Parathyroid adenoma (tissue), 2 donors: ENCODE measurements around the gene ARSJ.

ENCODE experiments used
- H2AFZ ChIP-seq: fragments of 300-600 bp; sonication (generic); one replicate; pipeline ENCODE4 v1.7.0; 2017; ENCODE audit warnings: antibody characterized with exemption, mild to moderate bottlenecking
- H3K27ac ChIP-seq: fragments of 300-600 bp; sonication (generic); one replicate; pipeline ENCODE4 v1.7.0; 2017
- H3K27me3 ChIP-seq: fragments of 300-600 bp; sonication (generic); one replicate; pipeline ENCODE4 v1.7.0; 2017; ENCODE audit warnings: low read length; ENCODE audit not compliant: control insufficient read depth, insufficient read depth
- H3K36me3 ChIP-seq: fragments of 300-600 bp; sonication (generic); one replicate; pipeline ENCODE4 v1.7.0; 2017; ENCODE audit warnings: low read length; ENCODE audit not compliant: control insufficient read depth, insufficient read depth
- H3K4me1 ChIP-seq: fragments of 300-600 bp; sonication (generic); one replicate; pipeline ENCODE4 v1.7.0; 2017; ENCODE audit warnings: control low read depth
- H3K4me2 ChIP-seq: fragments of 300-600 bp; sonication (generic); one replicate; pipeline ENCODE4 v1.7.0; 2017; ENCODE audit warnings: low read length
- H3K4me3 ChIP-seq: fragments of 300-600 bp; sonication (generic); one replicate; pipeline ENCODE4 v1.7.0; 2017; ENCODE audit warnings: low read depth, low read length
- H3K79me2 ChIP-seq: fragments of 300-600 bp; sonication (generic); one replicate; pipeline ENCODE4 v1.7.0; 2017; ENCODE audit warnings: control low read depth
- H3K9ac ChIP-seq: fragments of 300-600 bp; sonication (generic); one replicate; pipeline ENCODE4 v1.7.0; 2017; ENCODE audit warnings: mild to moderate bottlenecking
- H3K9me3 ChIP-seq: fragments of 300-600 bp; sonication (generic); one replicate; pipeline ENCODE4 v1.7.0; 2017; ENCODE audit warnings: low read length; ENCODE audit not compliant: control insufficient read depth
- TF ChIP-seq, protein P1 (sequence below): fragments of 300-600 bp; sonication (generic); IDR thresholded peaks from one replicate; pipeline ENCODE4 v1.7.0; 2017; ENCODE audit warnings: antibody characterized with exemption, mild to moderate bottlenecking
- donor health status: primary hyperparathyroidism.

The ARSJ gene

DNA sequence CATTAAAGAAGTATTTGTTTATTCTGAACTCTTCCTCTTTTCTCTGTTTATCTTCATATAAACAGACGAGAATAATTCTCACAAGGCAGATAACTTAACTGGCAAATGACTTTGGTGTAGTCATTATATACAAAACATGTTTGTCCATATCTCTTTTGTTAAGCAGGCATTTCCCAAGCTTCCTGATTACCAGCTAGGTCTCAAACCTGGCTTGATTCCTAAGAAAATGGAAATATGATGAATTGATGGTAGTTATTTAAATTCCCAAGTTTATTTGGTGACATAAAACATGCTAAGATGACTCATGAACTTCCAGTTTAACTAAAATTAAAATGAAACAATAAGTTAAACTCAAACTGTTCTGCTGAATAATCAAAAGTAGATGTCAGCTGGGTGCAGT is 96.8 kb downstream of the ARSJ start:
- TF ChIP-seq, protein P1, sequence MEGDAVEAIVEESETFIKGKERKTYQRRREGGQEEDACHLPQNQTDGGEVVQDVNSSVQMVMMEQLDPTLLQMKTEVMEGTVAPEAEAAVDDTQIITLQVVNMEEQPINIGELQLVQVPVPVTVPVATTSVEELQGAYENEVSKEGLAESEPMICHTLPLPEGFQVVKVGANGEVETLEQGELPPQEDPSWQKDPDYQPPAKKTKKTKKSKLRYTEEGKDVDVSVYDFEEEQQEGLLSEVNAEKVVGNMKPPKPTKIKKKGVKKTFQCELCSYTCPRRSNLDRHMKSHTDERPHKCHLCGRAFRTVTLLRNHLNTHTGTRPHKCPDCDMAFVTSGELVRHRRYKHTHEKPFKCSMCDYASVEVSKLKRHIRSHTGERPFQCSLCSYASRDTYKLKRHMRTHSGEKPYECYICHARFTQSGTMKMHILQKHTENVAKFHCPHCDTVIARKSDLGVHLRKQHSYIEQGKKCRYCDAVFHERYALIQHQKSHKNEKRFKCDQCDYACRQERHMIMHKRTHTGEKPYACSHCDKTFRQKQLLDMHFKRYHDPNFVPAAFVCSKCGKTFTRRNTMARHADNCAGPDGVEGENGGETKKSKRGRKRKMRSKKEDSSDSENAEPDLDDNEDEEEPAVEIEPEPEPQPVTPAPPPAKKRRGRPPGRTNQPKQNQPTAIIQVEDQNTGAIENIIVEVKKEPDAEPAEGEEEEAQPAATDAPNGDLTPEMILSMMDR, result no peak
- H3K4me1 ChIP-seq, result no peaks in the 10 kb centered on the region
- no peak overlapping the region for H2AFZ ChIP-seq
- no peaks in the 10 kb centered on the region for H3K36me3 ChIP-seq
- H3K27me3 ChIP-seq, result no peaks in the 10 kb centered on the region
- H3K9ac ChIP-seq, result no peak overlapping the region
- no peaks in the 10 kb centered on the region for H3K9me3 ChIP-seq
- H3K4me2 ChIP-seq, result no peak overlapping the region
- H3K27ac ChIP-seq, result no peak overlapping the region
- H3K79me2 ChIP-seq, result no peaks in the 10 kb centered on the region
- H3K4me3 ChIP-seq, result no peak overlapping the region

DNA sequence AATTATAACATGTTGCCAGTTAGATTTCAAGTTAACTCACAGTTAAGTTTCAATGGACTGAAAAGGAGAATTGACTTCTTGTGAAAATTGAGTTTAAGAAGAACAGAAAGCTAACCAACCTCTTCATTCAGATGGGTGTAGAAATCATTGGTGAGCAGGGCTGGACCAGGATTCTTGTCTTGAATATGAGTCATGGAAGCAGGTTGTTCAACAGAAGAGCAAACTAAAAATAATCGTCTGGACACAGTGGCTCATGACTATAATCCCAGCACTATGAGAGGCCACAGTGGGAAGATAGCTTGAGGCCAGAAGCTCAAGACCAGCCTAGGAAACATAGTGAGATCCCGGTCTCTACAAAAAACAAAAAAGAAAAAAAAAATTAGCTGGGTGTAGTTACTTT is 98.2 kb downstream of the ARSJ start:
- Histone ChIP-seq H3K4me1 (no peaks in the 10 kb centered on the region), H3K4me3 (no peak overlapping the region), H3K4me2 (no peak overlapping the region), H3K36me3 (no peaks in the 10 kb centered on the region), H3K27ac (no peak overlapping the region), H3K9ac (no peak overlapping the region), H3K79me2 (no peaks in the 10 kb centered on the region), H3K9me3 (no peaks in the 10 kb centered on the region), H3K27me3 (no peaks in the 10 kb centered on the region), H2AFZ (no peak overlapping the region)
- TF ChIP-seq, protein P1, result no peak

DNA sequence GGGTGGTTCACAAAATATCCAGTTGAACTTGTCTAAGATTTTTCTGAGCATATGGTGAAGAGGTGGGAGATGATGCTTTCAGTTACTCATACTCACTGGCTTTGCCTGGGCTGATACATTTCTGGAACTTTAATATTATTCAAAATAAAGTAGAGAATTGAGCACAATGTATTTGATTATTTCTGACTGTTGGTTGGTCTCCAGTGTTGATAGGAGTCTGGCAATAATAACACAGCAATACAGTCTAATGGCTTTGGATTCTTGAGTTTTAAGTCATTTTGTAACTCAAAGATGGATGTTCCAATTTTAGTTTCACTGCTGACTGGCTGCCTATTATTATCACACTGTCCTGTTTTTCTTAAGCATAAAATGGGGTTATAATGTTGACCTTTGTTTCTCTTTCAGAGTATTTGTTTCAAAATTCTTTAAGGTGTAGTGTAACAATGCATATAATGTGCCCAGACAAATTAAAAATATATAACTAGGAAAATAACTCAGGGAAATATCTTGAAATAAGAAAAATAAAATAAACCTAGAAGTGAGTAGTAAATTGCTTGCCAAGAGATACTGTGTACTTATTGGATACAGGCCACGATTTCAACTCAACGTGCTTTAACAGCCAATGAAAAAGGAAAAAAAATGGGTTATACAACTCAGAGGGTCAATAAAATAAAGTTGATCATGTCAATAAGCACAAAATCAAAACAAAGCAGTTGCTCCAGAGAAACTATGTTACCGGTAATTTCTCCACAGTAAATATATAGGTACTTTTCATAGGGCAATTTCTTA is 99.0 kb downstream of the ARSJ start:
- no peaks in the 10 kb centered on the region for H3K27me3 ChIP-seq
- H3K36me3 ChIP-seq, result no peaks in the 10 kb centered on the region
- TF ChIP-seq, protein P1, result no peak
- no peaks in the 10 kb centered on the region for H3K79me2 ChIP-seq
- H3K9ac ChIP-seq, result no peak overlapping the region
- H3K4me1 ChIP-seq, result no peaks in the 10 kb centered on the region
- no peak overlapping the region for H3K27ac ChIP-seq
- H3K4me3 ChIP-seq, result no peak overlapping the region
- no peaks in the 10 kb centered on the region for H3K9me3 ChIP-seq
- no peak overlapping the region for H2AFZ ChIP-seq
- no peak overlapping the region for H3K4me2 ChIP-seq

DNA sequence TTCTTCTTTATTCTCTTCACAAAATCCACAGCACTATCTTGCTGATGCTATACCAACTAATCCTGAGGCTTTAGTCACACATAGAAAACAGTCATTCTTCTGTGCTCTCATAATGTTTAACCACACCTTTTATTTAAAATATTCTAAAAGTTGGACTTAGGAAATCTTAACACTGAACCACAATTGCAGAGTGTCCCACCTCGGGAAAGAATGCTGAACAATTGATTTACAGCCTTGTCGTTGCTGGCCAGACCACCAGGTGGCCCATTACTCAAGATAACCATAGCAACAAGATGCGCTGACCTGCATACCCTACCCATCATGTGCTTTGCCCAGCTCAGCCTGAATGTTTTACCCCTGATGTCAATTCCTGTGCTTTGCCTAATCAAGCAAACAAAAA is 100.8 kb downstream of the ARSJ start:
- TF ChIP-seq, protein P1, result no peak
- Histone ChIP-seq H3K27me3 (no peaks in the 10 kb centered on the region), H3K4me2 (no peak overlapping the region), H3K4me1 (no peaks in the 10 kb centered on the region), H3K79me2 (no peaks in the 10 kb centered on the region), H3K9ac (no peak overlapping the region), H3K36me3 (no peaks in the 10 kb centered on the region), H3K9me3 (no peaks in the 10 kb centered on the region), H2AFZ (no peak overlapping the region), H3K27ac (no peak overlapping the region), H3K4me3 (no peak overlapping the region)

DNA sequence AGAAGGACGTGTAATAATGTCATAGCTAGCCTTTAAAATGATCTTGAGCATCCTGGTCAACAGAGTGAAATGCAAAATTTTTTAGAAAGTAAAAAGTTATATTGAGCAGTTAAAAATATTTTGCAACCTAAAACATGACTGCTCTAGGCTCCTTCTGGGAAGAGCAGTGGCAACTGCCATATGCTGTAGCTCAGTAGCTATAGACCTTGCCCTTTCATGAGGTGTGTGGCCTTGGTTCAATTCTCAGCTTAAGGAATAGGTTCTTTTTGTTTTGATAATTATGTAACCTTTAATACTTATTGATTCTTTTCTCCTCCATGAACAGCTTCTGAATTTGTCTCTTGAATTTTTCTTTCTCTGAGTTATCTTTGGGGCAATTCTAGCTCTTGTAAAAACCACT is 105.0 kb downstream of the ARSJ start:
- H3K27me3 ChIP-seq, result no peaks in the 10 kb centered on the region
- H3K4me3 ChIP-seq, result no peak overlapping the region
- TF ChIP-seq, protein P1, result no peak
- no peak overlapping the region for H2AFZ ChIP-seq
- H3K79me2 ChIP-seq, result no peaks in the 10 kb centered on the region
- H3K9me3 ChIP-seq, result no peaks in the 10 kb centered on the region
- no peak overlapping the region for H3K9ac ChIP-seq
- no peak overlapping the region for H3K27ac ChIP-seq
- H3K4me1 ChIP-seq, result no peaks in the 10 kb centered on the region
- H3K36me3 ChIP-seq, result no peaks in the 10 kb centered on the region
- no peak overlapping the region for H3K4me2 ChIP-seq
